CD14-positive monocyte (primary cell): ENCODE data around the gene GUCA1A. TPM values are rescaled to one million over a fixed set of nuclear protein-coding genes. Genes with fewer than 3 reads are reported as not detected.
"Not testable (repeated sequence)": the region's sequence is repeated elsewhere in the genome, so short reads cannot be mapped to it uniquely, and the experiment has no call there.

Experiments used
- DNase-seq, 3 donors: peaks; one replicate each; pipeline ENCODE4 v3.0.0-alpha.2; 2011 to 2022
- H2AFZ ChIP-seq: 2 replicates; pipeline ENCODE4 v1.6.0; 2012; ENCODE audit warnings: mild to moderate bottlenecking, low read depth, low read length, inconsistent platforms; ENCODE audit not compliant: insufficient read depth, poor library complexity, severe bottlenecking
- H3K27ac ChIP-seq, 2 donors: 1 replicate in 1 of 2; 2 replicates in 1 of 2; pipeline ENCODE4 v1.5.1; 2012 to 2013; ENCODE audit warnings: low read length in 2 of 2, control low read depth in 1 of 2, inconsistent platforms in 1 of 2, low read depth in 1 of 2, mild to moderate bottlenecking in 1 of 2
- H3K27me3 ChIP-seq, 2 donors: one replicate each; pipeline versions ENCODE4 v1.6.0 to v1.6.1; 2011 to 2013; ENCODE audit warnings: low read length in 2 of 2; ENCODE audit not compliant: control insufficient read depth in 2 of 2, insufficient read depth in 2 of 2
- H3K36me3 ChIP-seq, 2 donors: replicated peaks in 1 of 2; 1 replicate in 1 of 2; 2 replicates in 1 of 2; pipeline versions ENCODE4 v1.5.1 to v1.6.1; 2012 to 2013; ENCODE audit warnings: low read length in 2 of 2, control low read depth in 1 of 2, inconsistent platforms in 1 of 2, mild to moderate bottlenecking in 1 of 2; ENCODE audit not compliant: insufficient read depth in 2 of 2, control insufficient read depth in 1 of 2
- H3K4me1 ChIP-seq, 2 donors: 1 replicate in 1 of 2; 2 replicates in 1 of 2; pipeline versions ENCODE4 v1.5.1 to v1.6.1; 2012 to 2013; ENCODE audit warnings: low read length in 2 of 2, control low read depth in 1 of 2, inconsistent platforms in 1 of 2, mild to moderate bottlenecking in 1 of 2, moderate library complexity in 1 of 2; ENCODE audit not compliant: insufficient read depth in 2 of 2, control insufficient read depth in 1 of 2
- H3K4me2 ChIP-seq: replicated peaks from 2 replicates; pipeline ENCODE3; 2012; ENCODE audit warnings: low read length, moderate library complexity, mild to moderate bottlenecking; ENCODE audit not compliant: poor library complexity, severe bottlenecking; ENCODE audit errors: extremely low read depth
- H3K4me3 ChIP-seq, 3 experiments: fragments of 200-600 bp in 1 of 3; sonication (generic) in 1 of 3; replicated peaks in 1 of 3; 1 replicate in 2 of 3; 2 replicates in 1 of 3; pipeline ENCODE4 v1.5.1; 2011 to 2013; ENCODE audit warnings: low read length in 3 of 3, mild to moderate bottlenecking in 3 of 3, control low read depth in 2 of 3, low read depth in 2 of 3, inconsistent platforms in 1 of 3, moderate library complexity in 1 of 3
- H3K79me2 ChIP-seq: 2 replicates; pipeline ENCODE4 v1.6.0; 2012; ENCODE audit warnings: mild to moderate bottlenecking, control low read depth, inconsistent platforms, low read length, moderate library complexity; ENCODE audit not compliant: insufficient read depth
- H3K9ac ChIP-seq: 2 replicates; pipeline ENCODE4 v1.6.0; 2017; ENCODE audit warnings: low read length, mild to moderate bottlenecking; ENCODE audit not compliant: insufficient read depth, poor library complexity, severe bottlenecking
- H3K9me3 ChIP-seq, 2 donors: replicated peaks in 1 of 2; 1 replicate in 1 of 2; 2 replicates in 1 of 2; pipeline versions ENCODE4 v1.5.1 to v1.6.1; 2012 to 2013; ENCODE audit warnings: low read length in 2 of 2, control low read depth in 1 of 2; ENCODE audit not compliant: control insufficient read depth in 1 of 2, insufficient read depth in 1 of 2
- H4K20me1 ChIP-seq: 2 replicates; pipeline ENCODE4 v1.6.0; 2012; ENCODE audit warnings: mild to moderate bottlenecking, low read length, control low read depth, moderate library complexity; ENCODE audit not compliant: insufficient read depth
- H3K27ac Mint-ChIP-seq, 7 donors: one replicate each; pipeline ENCODE4 v1.8.0; 2020; ENCODE audit warnings: mild to moderate bottlenecking in 7 of 7, mixed read lengths in 7 of 7, moderate library complexity in 6 of 7, inconsistent platforms in 2 of 7
- H3K27me3 Mint-ChIP-seq, 3 donors: one replicate each; pipeline ENCODE4 v1.8.0; 2021 to 2022; ENCODE audit warnings: low read depth in 3 of 3, mild to moderate bottlenecking in 3 of 3, mixed read lengths in 3 of 3, moderate library complexity in 3 of 3, inconsistent platforms in 1 of 3
- H3K36me3 Mint-ChIP-seq, 2 donors: one replicate each; pipeline ENCODE4 v1.8.0; 2020; ENCODE audit warnings: mixed read lengths in 2 of 2, inconsistent platforms in 1 of 2, mild to moderate bottlenecking in 1 of 2
- H3K4me1 Mint-ChIP-seq: one replicate; pipeline ENCODE4 v1.8.0; 2020; ENCODE audit warnings: mild to moderate bottlenecking, mixed read lengths
- H3K4me3 Mint-ChIP-seq, 2 donors: one replicate each; pipeline ENCODE4 v1.8.0; 2020; ENCODE audit warnings: mild to moderate bottlenecking in 2 of 2, mixed read lengths in 2 of 2, moderate library complexity in 1 of 2
- H3K9me3 Mint-ChIP-seq, 7 donors: one replicate each; pipeline ENCODE4 v1.8.0; 2020 to 2022; ENCODE audit warnings: mixed read lengths in 7 of 7, mild to moderate bottlenecking in 6 of 7, moderate library complexity in 6 of 7, inconsistent platforms in 2 of 7
- WGBS: methylation state at CpG from one replicate; pipeline ENCODE4 v1.1.5; 2013; ENCODE audit warnings: missing lambda C conversion rate; ENCODE audit not compliant: insufficient coverage; 5-methylcytosine and 5-hydroxymethylcytosine counted together
- intact Hi-C, 2 donors: fragments of 100-400 bp; cut with micrococcal nuclease; formaldehyde crosslinking; loops; one replicate each; pipeline versions ENCODE4 v1.15.0 to v1.15.1; 2023
- polyA plus RNA-seq, 3 donors: library from polyadenylated mRNA; depleted of rRNA in 1 of 3; unstranded in 2 of 3; stranded (reverse) in 1 of 3; fragments of 300-500 nt in 2 of 3; fragments of >200 nt in 1 of 3; fragmentation: Illumina TruSeq in 2 of 3; gene quantifications; 1 replicate in 2 of 3; 2 replicates in 1 of 3; pipeline ENCODE4 v1.2.3, GENCODE V29; 2012 to 2021
- TF ChIP-seq, protein P1 (sequence below): fragments of 200-600 bp; IDR thresholded peaks from one replicate; pipeline ENCODE4 v1.8.0; 2022; ENCODE audit warnings: antibody characterized with exemption, mild to moderate bottlenecking

The GUCA1A gene
- polyA plus RNA-seq, 3 donors = not detected

DNA sequence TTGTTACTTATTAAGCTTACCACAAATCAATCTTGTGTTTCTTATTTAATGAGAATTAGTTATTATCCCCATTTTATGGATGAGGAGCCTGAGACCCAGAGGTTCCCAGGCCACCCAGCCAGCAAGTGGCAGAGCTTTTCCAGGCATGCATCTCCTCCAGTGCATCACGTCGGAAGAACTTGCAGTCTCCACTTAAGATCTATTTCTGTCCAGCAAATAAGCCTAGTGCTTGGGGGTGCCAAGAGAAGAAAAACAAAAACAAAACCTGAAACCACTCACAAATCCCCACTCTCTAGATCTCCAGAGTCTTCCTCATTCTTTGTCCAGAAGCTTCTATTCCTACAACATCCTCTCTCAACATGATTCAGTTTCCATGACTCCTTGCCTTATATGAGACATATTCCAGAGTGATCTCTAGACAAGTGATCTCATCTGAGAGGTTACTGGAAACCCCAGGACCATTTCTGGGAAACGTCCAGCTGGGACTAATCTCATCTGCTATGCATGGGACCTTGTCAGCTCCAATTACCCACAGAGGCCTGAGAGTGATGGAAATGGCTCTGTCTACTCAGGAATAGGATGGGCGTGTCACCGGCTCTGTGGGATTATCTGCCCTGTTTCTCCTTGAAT is 17.5 kb downstream of the GUCA1A start:
- no peak overlapping the region for H3K4me3 Mint-ChIP-seq

DNA sequence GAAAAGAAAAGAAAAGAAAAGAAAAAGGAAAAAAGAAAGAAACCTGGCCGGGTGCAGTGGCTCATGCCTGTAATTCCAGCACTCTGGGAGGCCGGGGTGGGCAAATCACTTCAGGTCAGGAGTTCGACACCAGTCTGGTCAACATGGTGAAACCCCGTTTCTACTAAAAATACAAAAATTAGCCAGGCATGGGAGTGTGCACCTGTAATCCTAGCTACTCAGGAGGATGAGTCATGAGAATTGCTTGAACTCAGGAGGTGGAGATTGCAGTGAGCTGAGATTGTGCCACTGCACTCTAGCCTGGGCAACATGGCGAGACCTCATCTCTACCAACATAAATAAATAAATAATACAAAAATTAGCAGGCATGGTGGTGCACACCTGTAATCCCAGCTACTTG is 19.2 kb downstream of the GUCA1A start:
- H3K4me2 ChIP-seq, H3K27me3 ChIP-seq, H3K9me3 Mint-ChIP-seq, H3K79me2 ChIP-seq, H3K4me3 ChIP-seq, H3K4me1 ChIP-seq, H2AFZ ChIP-seq, H3K9ac ChIP-seq, DNase-seq, H3K27ac Mint-ChIP-seq, intact Hi-C loops, H3K36me3 Mint-ChIP-seq, H3K27me3 Mint-ChIP-seq, H4K20me1 ChIP-seq, H3K36me3 ChIP-seq, H3K27ac ChIP-seq, H3K4me1 Mint-ChIP-seq, H3K9me3 ChIP-seq: not testable (repeated sequence)
- peak overlapping the region in 1 of 2 donors; percentile 20 for H3K4me3 Mint-ChIP-seq
- 100% methylated on average over 2 of the region's 5 CpGs for WGBS

More for the DNA sequence above, 17.5 kb downstream of the GUCA1A start:
- no peaks in the 10 kb centered on the region for H3K27me3 ChIP-seq
- no peaks in the 10 kb centered on the region for H3K36me3 ChIP-seq
- no peak overlapping the region for H3K4me3 ChIP-seq
- no peaks in the 10 kb centered on the region for H3K4me1 ChIP-seq
- H3K4me2 ChIP-seq = no peak overlapping the region
- no peak for DNase-seq
- H3K27ac ChIP-seq = no peak overlapping the region
- peaks cover 0 to 2% (median 1%) of the 10 kb centered on the region in 3 donors for H3K27me3 Mint-ChIP-seq
- no peak overlapping the region for H3K9ac ChIP-seq
- peaks cover 0 to 1% of the 10 kb centered on the region in 2 donors for H3K36me3 Mint-ChIP-seq
- TF ChIP-seq, protein P1, sequence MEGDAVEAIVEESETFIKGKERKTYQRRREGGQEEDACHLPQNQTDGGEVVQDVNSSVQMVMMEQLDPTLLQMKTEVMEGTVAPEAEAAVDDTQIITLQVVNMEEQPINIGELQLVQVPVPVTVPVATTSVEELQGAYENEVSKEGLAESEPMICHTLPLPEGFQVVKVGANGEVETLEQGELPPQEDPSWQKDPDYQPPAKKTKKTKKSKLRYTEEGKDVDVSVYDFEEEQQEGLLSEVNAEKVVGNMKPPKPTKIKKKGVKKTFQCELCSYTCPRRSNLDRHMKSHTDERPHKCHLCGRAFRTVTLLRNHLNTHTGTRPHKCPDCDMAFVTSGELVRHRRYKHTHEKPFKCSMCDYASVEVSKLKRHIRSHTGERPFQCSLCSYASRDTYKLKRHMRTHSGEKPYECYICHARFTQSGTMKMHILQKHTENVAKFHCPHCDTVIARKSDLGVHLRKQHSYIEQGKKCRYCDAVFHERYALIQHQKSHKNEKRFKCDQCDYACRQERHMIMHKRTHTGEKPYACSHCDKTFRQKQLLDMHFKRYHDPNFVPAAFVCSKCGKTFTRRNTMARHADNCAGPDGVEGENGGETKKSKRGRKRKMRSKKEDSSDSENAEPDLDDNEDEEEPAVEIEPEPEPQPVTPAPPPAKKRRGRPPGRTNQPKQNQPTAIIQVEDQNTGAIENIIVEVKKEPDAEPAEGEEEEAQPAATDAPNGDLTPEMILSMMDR = no peak
- WGBS = 98% methylated on average over 5 of the region's 5 CpGs
- H3K9me3 ChIP-seq = no peaks in the 10 kb centered on the region
- no peaks in the 10 kb centered on the region for H4K20me1 ChIP-seq
- H3K4me1 Mint-ChIP-seq = no peaks in the 10 kb centered on the region
- H3K9me3 Mint-ChIP-seq = no peaks in the 10 kb centered on the region
- intact Hi-C loops = no loop called here
- H3K79me2 ChIP-seq = no peaks in the 10 kb centered on the region
- no peak overlapping the region for H3K27ac Mint-ChIP-seq
- H2AFZ ChIP-seq = no peak overlapping the region
